Endothelial cell of umbilical vein (primary cell): ENCODE data around the gene TMCO6. TPM values are rescaled to one million over a fixed set of nuclear protein-coding genes. Genes with fewer than 3 reads are reported as not detected.

Source experiments
- BruUV-seq: library from RNA; stranded (reverse); fragments of 400-500 nt; replicated peaks from 2 replicates; lab custom pipeline; 2021; lab: Mats Ljungman, UMichigan
- CTCF ChIA-PET: fragments of 300-600, 350-600 bp; sonication (Branson Sonifier 250); formaldehyde crosslinking; loops from one replicate; lab custom pipeline; 2021; ENCODE audit warnings: antibody characterized with exemption, inconsistent platforms; lab: Charles Lee
- POLR2A ChIA-PET: fragments of 300-600, 350-600 bp; sonication (Branson Sonifier 250); formaldehyde crosslinking; loops from one replicate; lab custom pipeline; 2021; ENCODE audit warnings: antibody characterized with exemption, inconsistent platforms; lab: Charles Lee
- DNase-seq: peaks from one replicate; pipeline ENCODE4 v3.0.0-alpha.2; 2011; ENCODE audit warnings: low read depth, low spot score
- FAIRE-seq: peaks from 2 replicates; lab custom pipeline; 2011; peaks lifted over from hg19 to GRCh38; lab: Jason Lieb, UNC
- H2AFZ ChIP-seq: 2 replicates; pipeline ENCODE4 v1.6.0; 2012; ENCODE audit warnings: low read depth, low read length, control low read depth, inconsistent platforms
- H3K27ac ChIP-seq: 2 replicates; pipeline ENCODE4 v1.5.1; 2011; ENCODE audit warnings: low read depth, mild to moderate bottlenecking, control low read depth, low read length, moderate library complexity; ENCODE audit not compliant: insufficient read depth
- H3K27me3 ChIP-seq, 2 experiments: 2 replicates each; pipeline versions ENCODE4 v1.6.0 to v1.6.1; 2011; ENCODE audit warnings: low read length in 2 of 2, mixed read lengths in 1 of 2; ENCODE audit not compliant: control insufficient read depth in 2 of 2, insufficient read depth in 2 of 2
- H3K36me3 ChIP-seq, 2 experiments: 2 replicates in 1 of 2; 3 replicates in 1 of 2; pipeline ENCODE4 v1.5.1; 2011; ENCODE audit warnings: low read length in 2 of 2, mild to moderate bottlenecking in 1 of 2, moderate library complexity in 1 of 2; ENCODE audit not compliant: control insufficient read depth in 2 of 2, insufficient read depth in 2 of 2; ENCODE audit errors: extremely low read depth in 1 of 2
- H3K4me1 ChIP-seq: 3 replicates; pipeline ENCODE4 v1.5.1; 2011; ENCODE audit warnings: mild to moderate bottlenecking, low read length; ENCODE audit not compliant: control insufficient read depth, insufficient read depth; ENCODE audit errors: extremely low read depth
- H3K4me2 ChIP-seq: 2 replicates; pipeline ENCODE4 v1.6.1; 2011; ENCODE audit warnings: low read length, control low read depth, mixed read lengths; ENCODE audit not compliant: insufficient read depth
- H3K4me3 ChIP-seq, 3 experiments: fragments of 200-600 bp in 1 of 3; sonication (generic), shearing (Covaris generic) in 1 of 3; replicated peaks in 1 of 3; 2 replicates each; pipeline ENCODE4 v1.5.1; 2011 to 2016; ENCODE audit warnings: control low read depth in 3 of 3, low read length in 3 of 3, mild to moderate bottlenecking in 2 of 3, inconsistent platforms in 1 of 3, low read depth in 1 of 3, moderate library complexity in 1 of 3; ENCODE audit not compliant: insufficient read depth in 1 of 3
- H3K79me2 ChIP-seq: 2 replicates; pipeline ENCODE4 v1.6.0; 2012; ENCODE audit warnings: low read length, inconsistent platforms; ENCODE audit not compliant: control insufficient read depth, insufficient read depth
- H3K9ac ChIP-seq: replicated peaks from 2 replicates; pipeline ENCODE3; 2011; ENCODE audit warnings: low read length, control low read depth; ENCODE audit not compliant: insufficient read depth; ENCODE audit errors: extremely low read depth
- H3K9me1 ChIP-seq: replicated peaks from 3 replicates; pipeline ENCODE4 v1.6.0; 2011; ENCODE audit warnings: mild to moderate bottlenecking, low read length; ENCODE audit not compliant: control insufficient read depth, insufficient read depth; ENCODE audit errors: extremely low read depth
- H3K9me3 ChIP-seq: replicated peaks from 2 replicates; pipeline ENCODE4 v1.5.1; 2012; ENCODE audit warnings: low read length, inconsistent platforms; ENCODE audit not compliant: control insufficient read depth, insufficient read depth
- H4K20me1 ChIP-seq: replicated peaks from 2 replicates; pipeline ENCODE3; 2011; ENCODE audit warnings: mild to moderate bottlenecking, low read length; ENCODE audit not compliant: control insufficient read depth, insufficient read depth; ENCODE audit errors: extremely low read depth
- CTCF ChIP-seq, 2 donors: IDR thresholded peaks; 1 replicate in 1 of 2; 2 replicates in 1 of 2; pipeline ENCODE4 v1.5.1; 2011; ENCODE audit warnings: low read length in 2 of 2, mild to moderate bottlenecking in 2 of 2, moderate library complexity in 2 of 2, control low read depth in 1 of 2, inconsistent platforms in 1 of 2, low read depth in 1 of 2; ENCODE audit not compliant: insufficient read depth in 1 of 2; ENCODE audit errors: extremely low read depth in 1 of 2
- EZH2 ChIP-seq: IDR thresholded peaks from 2 replicates; pipeline ENCODE4 v1.6.1; 2012; ENCODE audit warnings: borderline replicate concordance, low read depth, mild to moderate bottlenecking, moderate library complexity, low read length, inconsistent platforms; ENCODE audit not compliant: severe bottlenecking
- FOS ChIP-seq: IDR thresholded peaks from 2 replicates; pipeline ENCODE4 v1.6.1; 2011; ENCODE audit warnings: mild to moderate bottlenecking, low read length, moderate library complexity, borderline replicate concordance; ENCODE audit not compliant: insufficient read depth
- GATA2 ChIP-seq: IDR thresholded peaks from 2 replicates; pipeline ENCODE4 v1.7.0; 2011; ENCODE audit warnings: low read depth, mild to moderate bottlenecking, moderate library complexity, mixed read lengths, low read length; ENCODE audit not compliant: insufficient read length, insufficient read depth
- JUN ChIP-seq: IDR thresholded peaks from 2 replicates; pipeline ENCODE4 v1.6.1; 2011; ENCODE audit warnings: borderline replicate concordance, low read depth; ENCODE audit not compliant: insufficient read length, insufficient read depth
- MAX ChIP-seq: IDR thresholded peaks from 2 replicates; pipeline ENCODE4 v1.6.1; 2011; ENCODE audit not compliant: insufficient read depth, insufficient read length
- MYC ChIP-seq: IDR thresholded peaks from one replicate; pipeline ENCODE4 v1.6.1; 2011; ENCODE audit warnings: mild to moderate bottlenecking, low read depth, low read length
- POLR2A ChIP-seq: IDR thresholded peaks from 2 replicates; pipeline ENCODE4 v1.6.1; 2012; ENCODE audit warnings: low read depth, mild to moderate bottlenecking, control low read depth, low read length
- POLR2AphosphoS5 ChIP-seq: IDR thresholded peaks from 2 replicates; pipeline ENCODE4 v1.6.1; 2012; ENCODE audit warnings: low read depth, mild to moderate bottlenecking, control low read depth, low read length, moderate library complexity; ENCODE audit not compliant: insufficient read depth
- dilution Hi-C: fragments of 300-500 bp; cut with MboI; formaldehyde crosslinking; loops from one replicate; pipeline ENCODE4 v1.15.0; 2019; ENCODE audit warnings: low sequenced_read_pairs; ENCODE audit not compliant: extremely low pct_ligation_motif_present
- intact Hi-C: fragments of 100-400 bp; cut with micrococcal nuclease; formaldehyde crosslinking; loops from one replicate; pipeline ENCODE4 v1.10.0; 2022
- microRNA-seq: library from miRNA; unstranded; fragments of <30 nt; microRNA quantifications from one replicate; pipeline ENCODE4 v1.2.0, GENCODE V29; 2021; ENCODE audit warnings: borderline number of aligned reads, borderline replicate concordance
- polyA plus RNA-seq, 4 experiments: library from polyadenylated mRNA; depleted of rRNA in 3 of 4; stranded (reverse) in 3 of 4; unstranded in 1 of 4; fragments of >200 nt; gene quantifications; 2 replicates each; pipeline versions ENCODE4 v1.2.1 to v1.2.3, GENCODE V29; 2011 to 2012; ENCODE audit warnings: missing spikeins in 1 of 4
- total RNA-seq: library from RNA; stranded (reverse); gene quantifications from 2 replicates; pipeline ENCODE4 v1.2.3, GENCODE V29; 2021

The TMCO6 gene
- total and polyA plus RNA-seq, 2 donors (not counting 3 experiments of a cell fraction or from before 2014, with no cell fraction given): 22.0 to 23.7 TPM

GRCh38 chr5:140694276-140694675, 55.0 kb downstream of the TMCO6 start:
- Histone ChIP-seq H3K4me1 (peaks cover 13% of the 10 kb centered on the region), H3K9me3 (no peaks in the 10 kb centered on the region), H3K79me2 (peaks cover 39% of the 10 kb centered on the region), H3K4me2 (no peak overlapping the region), H3K27ac (no peak overlapping the region), H4K20me1 (no peaks in the 10 kb centered on the region), H3K9me1 (no peaks in the 10 kb centered on the region), H2AFZ (no peak overlapping the region), H3K9ac (no peak overlapping the region), H3K36me3 (peaks cover 39 to 41% of the 10 kb centered on the region in 2 experiments), H3K27me3 (no peaks in the 10 kb centered on the region), H3K4me3 (no peak overlapping the region)
- no peak for TF ChIP-seq GATA2
- no peak for TF ChIP-seq JUN
- TF ChIP-seq FOS: no peak
- no peak for TF ChIP-seq MYC
- TF ChIP-seq MAX: no peak
- no peak for TF ChIP-seq POLR2AphosphoS5
- no peak for TF ChIP-seq POLR2A
- no peak for TF ChIP-seq CTCF (IDR thresholded peaks at IDR 0.05; ENCODE audit: extremely low read depth in 1 of 2, insufficient read depth in 1 of 2, low read depth in 1 of 2, low read length in 2 of 2)
- no peak for TF ChIP-seq EZH2
- dilution Hi-C loops: no loop called here
- ChIA-PET CTCF (no interaction called here), POLR2A (no interaction called here)
- no peak for DNase-seq
- no peak for FAIRE-seq
- intact Hi-C loops: no loop called here
- BruUV-seq: no TSS peak

Small RNAs within 50 kb of the gene (microRNA-seq; reads per million reads assigned to microRNA genes)
- gene MIR3655: not detected

Other genes with a start within 250 kb of the TMCO6 start
- 87.0 and 92.4 TPM in 2 replicates for gene ANKHD1, start 237.6 kb upstream of the TMCO6 start, total RNA-seq
- 54.8 and 56.1 TPM in 2 replicates for gene ANKHD1, start 237.6 kb upstream of the TMCO6 start, polyA plus RNA-seq
- 7.6 and 8.8 TPM in 2 replicates for gene EIF4EBP3, start 91.8 kb upstream of the TMCO6 start, total RNA-seq
- 3.7 and 6.5 TPM in 2 replicates for gene EIF4EBP3, start 91.8 kb upstream of the TMCO6 start, polyA plus RNA-seq
- gene SRA1, start 82.0 kb upstream of the TMCO6 start, total RNA-seq: 19.7 and 29.7 TPM in 2 replicates
- 17.6 and 20.3 TPM in 2 replicates for gene SRA1, start 82.0 kb upstream of the TMCO6 start, polyA plus RNA-seq
- gene APBB3, start 74.9 kb upstream of the TMCO6 start, total RNA-seq: 12.1 and 13.3 TPM in 2 replicates
- 22.8 and 24.5 TPM in 2 replicates for gene APBB3, start 74.9 kb upstream of the TMCO6 start, polyA plus RNA-seq
- 60.9 and 65.6 TPM in 2 replicates for gene SLC35A4, start 74.6 kb upstream of the TMCO6 start, total RNA-seq
- 112 and 118 TPM in 2 replicates for gene SLC35A4, start 74.6 kb upstream of the TMCO6 start, polyA plus RNA-seq
- gene CD14, start 6.3 kb upstream of the TMCO6 start, total RNA-seq: 0.33 TPM in 1 of 2 replicates, not detected in the other
- 3.7 and 5.1 TPM in 2 replicates for gene CD14, start 6.3 kb upstream of the TMCO6 start, polyA plus RNA-seq
- gene NDUFA2, start 8.2 kb downstream of the TMCO6 start, total RNA-seq: 56.1 and 63.4 TPM in 2 replicates
- gene NDUFA2, start 8.2 kb downstream of the TMCO6 start, polyA plus RNA-seq: 130 and 131 TPM in 2 replicates
- 78.9 and 90.4 TPM in 2 replicates for gene IK, start 8.4 kb downstream of the TMCO6 start, total RNA-seq
- 43.4 and 64.0 TPM in 2 replicates for gene IK, start 8.4 kb downstream of the TMCO6 start, polyA plus RNA-seq
- gene WDR55, start 25.5 kb downstream of the TMCO6 start, total RNA-seq: 24.0 and 25.3 TPM in 2 replicates
- gene WDR55, start 25.5 kb downstream of the TMCO6 start, polyA plus RNA-seq: 17.5 and 17.8 TPM in 2 replicates
- 1.1 TPM in 2 replicates for gene DND1, start 34.1 kb downstream of the TMCO6 start, total RNA-seq
- 1.2 and 1.4 TPM in 2 replicates for gene DND1, start 34.1 kb downstream of the TMCO6 start, polyA plus RNA-seq
- 104 and 105 TPM in 2 replicates for gene HARS1, start 51.9 kb downstream of the TMCO6 start, total RNA-seq
- 56.0 and 65.2 TPM in 2 replicates for gene HARS1, start 51.9 kb downstream of the TMCO6 start, polyA plus RNA-seq
- gene HARS2, start 52.0 kb downstream of the TMCO6 start, total RNA-seq: 29.6 and 31.7 TPM in 2 replicates
- gene HARS2, start 52.0 kb downstream of the TMCO6 start, polyA plus RNA-seq: 19.9 and 23.6 TPM in 2 replicates
- 49.0 and 49.4 TPM in 2 replicates for gene ZMAT2, start 61.0 kb downstream of the TMCO6 start, total RNA-seq
- 45.8 and 58.0 TPM in 2 replicates for gene ZMAT2, start 61.0 kb downstream of the TMCO6 start, polyA plus RNA-seq
- gene PCDHA1, start 146.7 kb downstream of the TMCO6 start, total RNA-seq: not detected in 2 replicates
- gene PCDHA1, start 146.7 kb downstream of the TMCO6 start, polyA plus RNA-seq: 0.03 and 0.04 TPM in 2 replicates
- not detected in 2 replicates for gene PCDHA2, start 155.4 kb downstream of the TMCO6 start, total RNA-seq
- 0.02 TPM in 1 of 2 replicates, not detected in the other for gene PCDHA2, start 155.4 kb downstream of the TMCO6 start, polyA plus RNA-seq
- 0.09 TPM in 1 of 2 replicates, not detected in the other for gene PCDHA3, start 161.6 kb downstream of the TMCO6 start, total RNA-seq
- gene PCDHA3, start 161.6 kb downstream of the TMCO6 start, polyA plus RNA-seq: 0.07 and 0.08 TPM in 2 replicates
- gene PCDHA4, start 167.6 kb downstream of the TMCO6 start, total RNA-seq: 0.04 and 0.14 TPM in 2 replicates
- 0.14 and 0.26 TPM in 2 replicates for gene PCDHA4, start 167.6 kb downstream of the TMCO6 start, polyA plus RNA-seq
- gene PCDHA5, start 182.2 kb downstream of the TMCO6 start, total RNA-seq: not detected in 2 replicates
- gene PCDHA5, start 182.2 kb downstream of the TMCO6 start, polyA plus RNA-seq: not detected in 2 replicates
- gene PCDHA6, start 188.5 kb downstream of the TMCO6 start, total RNA-seq: 0.18 TPM in 1 of 2 replicates, not detected in the other
- gene PCDHA6, start 188.5 kb downstream of the TMCO6 start, polyA plus RNA-seq: 0.04 and 0.08 TPM in 2 replicates
- 0.14 TPM in 1 of 2 replicates, not detected in the other for gene PCDHA7, start 194.8 kb downstream of the TMCO6 start, total RNA-seq
- 0.07 and 0.30 TPM in 2 replicates for gene PCDHA7, start 194.8 kb downstream of the TMCO6 start, polyA plus RNA-seq
- not detected in 2 replicates for gene PCDHA8, start 201.7 kb downstream of the TMCO6 start, total RNA-seq
- gene PCDHA8, start 201.7 kb downstream of the TMCO6 start, polyA plus RNA-seq: not detected in 2 replicates
- not detected in 2 replicates for gene PCDHA9, start 208.9 kb downstream of the TMCO6 start, total RNA-seq
- gene PCDHA9, start 208.9 kb downstream of the TMCO6 start, polyA plus RNA-seq: 0.03 TPM in 1 of 2 replicates, not detected in the other
- 0.07 and 0.18 TPM in 2 replicates for gene PCDHA10, start 216.4 kb downstream of the TMCO6 start, total RNA-seq
- gene PCDHA10, start 216.4 kb downstream of the TMCO6 start, polyA plus RNA-seq: 0.11 and 0.13 TPM in 2 replicates
- gene PCDHA11, start 229.5 kb downstream of the TMCO6 start, total RNA-seq: 0.12 TPM in 1 of 2 replicates, not detected in the other
- gene PCDHA11, start 229.5 kb downstream of the TMCO6 start, polyA plus RNA-seq: 0.03 TPM in 1 of 2 replicates, not detected in the other
- not detected in 2 replicates for gene PCDHA12, start 235.9 kb downstream of the TMCO6 start, total RNA-seq
- 0.03 TPM in 1 of 2 replicates, not detected in the other for gene PCDHA12, start 235.9 kb downstream of the TMCO6 start, polyA plus RNA-seq
- gene PCDHA13, start 242.7 kb downstream of the TMCO6 start, total RNA-seq: not detected in 2 replicates
- not detected in 2 replicates for gene PCDHA13, start 242.7 kb downstream of the TMCO6 start, polyA plus RNA-seq